A549 (cell line): Measurements from ENCODE around the gene KBTBD6.

Experiments used
- POLR2A ChIP-seq: IDR thresholded peaks from 2 replicates; pipeline ENCODE4 v1.6.1; 2012; ENCODE audit warnings: mild to moderate bottlenecking, low read length
- TF ChIP-seq, protein P1 (sequence below): IDR thresholded peaks from 2 replicates; pipeline ENCODE4 v1.6.1; 2012
- TF ChIP-seq, protein P2 (sequence below): IDR thresholded peaks from 2 replicates; pipeline ENCODE4 v1.6.1; 2012
- TF ChIP-seq, protein P3 (sequence below): fragments of 200-600 bp; sonication (generic); IDR thresholded peaks from 2 replicates; pipeline ENCODE4 v1.6.1; 2016; ENCODE audit warnings: antibody characterized with exemption, mild to moderate bottlenecking, moderate library complexity

DNA sequence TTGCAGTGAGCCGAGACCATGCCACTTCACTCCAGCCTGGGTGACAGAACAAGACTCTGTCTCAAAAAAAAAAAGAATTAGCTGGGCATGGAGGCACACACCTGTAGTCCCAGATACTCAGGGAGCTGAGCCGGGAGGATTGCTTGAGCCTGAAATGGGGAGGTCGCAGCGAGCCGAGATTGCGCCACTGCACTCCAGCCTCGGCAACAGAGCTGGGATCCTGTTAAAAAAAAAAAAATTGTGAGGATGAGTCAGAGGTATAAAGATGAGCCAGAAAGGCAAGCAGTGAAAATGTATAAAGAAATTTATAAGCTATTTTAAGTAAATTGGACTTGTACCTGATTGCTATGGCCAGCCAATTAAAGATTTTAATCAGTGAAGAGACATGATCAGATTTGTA lies 21.1 kb downstream of the KBTBD6 start:
- TF ChIP-seq, protein P1, sequence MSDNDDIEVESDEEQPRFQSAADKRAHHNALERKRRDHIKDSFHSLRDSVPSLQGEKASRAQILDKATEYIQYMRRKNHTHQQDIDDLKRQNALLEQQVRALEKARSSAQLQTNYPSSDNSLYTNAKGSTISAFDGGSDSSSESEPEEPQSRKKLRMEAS = no peak
- no peak for TF ChIP-seq POLR2A
- TF ChIP-seq, protein P2, sequence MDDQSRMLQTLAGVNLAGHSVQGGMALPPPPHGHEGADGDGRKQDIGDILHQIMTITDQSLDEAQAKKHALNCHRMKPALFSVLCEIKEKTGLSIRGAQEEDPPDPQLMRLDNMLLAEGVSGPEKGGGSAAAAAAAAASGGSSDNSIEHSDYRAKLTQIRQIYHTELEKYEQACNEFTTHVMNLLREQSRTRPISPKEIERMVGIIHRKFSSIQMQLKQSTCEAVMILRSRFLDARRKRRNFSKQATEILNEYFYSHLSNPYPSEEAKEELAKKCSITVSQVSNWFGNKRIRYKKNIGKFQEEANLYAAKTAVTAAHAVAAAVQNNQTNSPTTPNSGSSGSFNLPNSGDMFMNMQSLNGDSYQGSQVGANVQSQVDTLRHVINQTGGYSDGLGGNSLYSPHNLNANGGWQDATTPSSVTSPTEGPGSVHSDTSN = no peak
- TF ChIP-seq, protein P3, sequence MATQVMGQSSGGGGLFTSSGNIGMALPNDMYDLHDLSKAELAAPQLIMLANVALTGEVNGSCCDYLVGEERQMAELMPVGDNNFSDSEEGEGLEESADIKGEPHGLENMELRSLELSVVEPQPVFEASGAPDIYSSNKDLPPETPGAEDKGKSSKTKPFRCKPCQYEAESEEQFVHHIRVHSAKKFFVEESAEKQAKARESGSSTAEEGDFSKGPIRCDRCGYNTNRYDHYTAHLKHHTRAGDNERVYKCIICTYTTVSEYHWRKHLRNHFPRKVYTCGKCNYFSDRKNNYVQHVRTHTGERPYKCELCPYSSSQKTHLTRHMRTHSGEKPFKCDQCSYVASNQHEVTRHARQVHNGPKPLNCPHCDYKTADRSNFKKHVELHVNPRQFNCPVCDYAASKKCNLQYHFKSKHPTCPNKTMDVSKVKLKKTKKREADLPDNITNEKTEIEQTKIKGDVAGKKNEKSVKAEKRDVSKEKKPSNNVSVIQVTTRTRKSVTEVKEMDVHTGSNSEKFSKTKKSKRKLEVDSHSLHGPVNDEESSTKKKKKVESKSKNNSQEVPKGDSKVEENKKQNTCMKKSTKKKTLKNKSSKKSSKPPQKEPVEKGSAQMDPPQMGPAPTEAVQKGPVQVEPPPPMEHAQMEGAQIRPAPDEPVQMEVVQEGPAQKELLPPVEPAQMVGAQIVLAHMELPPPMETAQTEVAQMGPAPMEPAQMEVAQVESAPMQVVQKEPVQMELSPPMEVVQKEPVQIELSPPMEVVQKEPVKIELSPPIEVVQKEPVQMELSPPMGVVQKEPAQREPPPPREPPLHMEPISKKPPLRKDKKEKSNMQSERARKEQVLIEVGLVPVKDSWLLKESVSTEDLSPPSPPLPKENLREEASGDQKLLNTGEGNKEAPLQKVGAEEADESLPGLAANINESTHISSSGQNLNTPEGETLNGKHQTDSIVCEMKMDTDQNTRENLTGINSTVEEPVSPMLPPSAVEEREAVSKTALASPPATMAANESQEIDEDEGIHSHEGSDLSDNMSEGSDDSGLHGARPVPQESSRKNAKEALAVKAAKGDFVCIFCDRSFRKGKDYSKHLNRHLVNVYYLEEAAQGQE = no peak
